Left ventricle myocardium superior (tissue), 1 donor: ENCODE results near the gene PDGFRB. TPM values are rescaled to one million over a fixed set of nuclear protein-coding genes. Genes with fewer than 3 reads are reported as not detected.
A peak's percentile ranks its signal among the peaks of the same experiment; 100 is the strongest.

Source experiments
- ATAC-seq: fragments of 200-7000 bp; cut with Tn5 transposase; one replicate; pipeline ENCODE4 v1.9.1; 2020; ENCODE audit warnings: mild to moderate bottlenecking, moderate library complexity
- DNase-seq: peaks from one replicate; pipeline ENCODE4 v3.0.0-alpha.2; 2020
- intact Hi-C: fragments of 100-400 bp; cut with micrococcal nuclease; formaldehyde crosslinking; loops from one replicate; pipeline ENCODE4 v1.11.0; 2022
- total RNA-seq: library from RNA; stranded (reverse); fragmentation: NEBNext Ultra II Directional; extraction: Animal tissue kit (Norgen Biotek cat#: 25700); gene quantifications from one replicate; pipeline ENCODE4 v1.2.1, GENCODE V29; 2021
- donor health status: DM: no; HTN: yes; CAD: no; lungs with severe emphysema.

PDGFRB gene
- total RNA-seq, 1 donor from 2014 or later: 47.8 TPM

DNA sequence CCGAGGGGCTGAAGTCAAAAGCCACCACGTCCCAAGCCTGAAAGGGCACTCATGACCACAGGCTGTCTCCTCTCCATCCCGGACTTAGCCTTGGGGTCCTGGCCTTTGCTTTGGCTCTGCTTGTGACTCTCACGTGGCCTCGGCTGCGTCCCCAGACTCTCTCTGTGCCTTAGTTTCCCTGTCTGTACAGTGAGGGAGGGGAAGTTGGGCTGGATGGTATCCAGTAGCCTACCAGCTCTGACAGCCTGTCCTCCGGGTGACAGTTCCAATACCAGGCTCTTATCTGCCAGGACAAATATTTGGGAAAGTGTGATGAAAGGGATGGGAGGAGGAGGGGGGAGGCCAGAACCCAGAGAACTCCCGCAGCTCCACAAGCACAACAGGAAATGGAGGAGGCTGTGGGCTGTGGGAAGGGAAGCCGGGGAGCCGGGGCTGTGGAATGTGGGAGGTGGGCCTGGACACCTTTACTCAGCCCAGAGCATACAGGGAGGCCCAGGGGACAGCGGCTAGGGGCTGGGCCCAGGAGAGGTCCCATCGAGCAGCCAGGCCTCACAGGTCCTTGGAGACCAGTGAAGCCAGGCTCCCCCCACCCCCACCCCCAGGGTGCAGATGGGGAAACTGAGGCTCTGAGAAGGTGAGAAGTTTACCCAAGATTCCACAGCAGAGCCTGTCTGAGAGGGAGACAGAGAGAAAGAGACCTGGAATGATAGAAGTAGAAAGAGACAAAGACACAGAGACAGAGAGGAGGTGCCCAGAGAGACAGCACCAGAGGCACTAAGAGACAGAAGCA, 18.3 kb downstream of the PDGFRB start:
- intact Hi-C loops: no loop called here
- DNase-seq (no peak), ATAC-seq (peak; percentile 18)

DNA sequence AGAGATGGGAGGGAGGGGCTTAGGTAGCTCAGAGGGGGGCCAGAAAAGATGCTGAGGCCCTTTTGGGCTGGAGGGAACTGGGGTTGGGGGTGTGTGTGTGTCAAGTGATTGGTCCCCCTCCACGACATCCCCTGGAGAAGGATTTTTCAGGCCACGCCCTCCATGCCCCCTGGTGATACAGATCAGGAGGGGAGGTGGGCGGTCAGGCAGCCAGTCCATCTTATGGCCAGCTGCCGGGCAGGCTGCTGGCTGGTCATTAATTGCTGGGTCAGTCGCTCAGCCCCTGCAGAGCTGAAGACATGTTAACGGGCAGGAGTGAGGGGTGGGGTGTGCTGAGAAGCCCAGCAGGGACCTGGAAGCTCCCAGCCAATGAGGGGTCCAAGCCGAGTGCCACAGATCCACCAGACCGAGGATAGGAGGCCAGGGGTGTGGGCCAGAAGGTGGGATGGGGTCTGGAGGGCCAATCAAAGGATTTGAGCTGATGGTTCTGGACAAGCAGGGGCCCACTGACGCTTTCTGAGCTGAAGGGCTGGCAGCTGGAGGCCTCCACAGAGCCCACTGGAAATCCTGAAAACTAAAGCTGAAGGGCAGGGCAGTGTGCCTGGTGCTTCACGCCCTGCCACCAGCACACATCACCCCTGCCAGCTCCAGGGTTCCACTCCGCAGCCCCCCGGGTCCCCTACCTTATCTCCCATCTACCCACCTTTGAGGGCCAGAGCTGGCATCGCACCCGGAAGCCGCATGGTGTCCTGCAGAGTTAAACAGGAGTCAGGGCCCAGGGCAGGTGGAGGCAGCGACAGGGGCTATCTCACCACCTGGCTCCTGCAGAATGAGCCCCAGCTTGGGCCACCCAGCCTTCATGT, 19.1 kb downstream of the PDGFRB start:
- intact Hi-C loops: no loop called here
- ATAC-seq (no peak), DNase-seq (no peak)

DNA sequence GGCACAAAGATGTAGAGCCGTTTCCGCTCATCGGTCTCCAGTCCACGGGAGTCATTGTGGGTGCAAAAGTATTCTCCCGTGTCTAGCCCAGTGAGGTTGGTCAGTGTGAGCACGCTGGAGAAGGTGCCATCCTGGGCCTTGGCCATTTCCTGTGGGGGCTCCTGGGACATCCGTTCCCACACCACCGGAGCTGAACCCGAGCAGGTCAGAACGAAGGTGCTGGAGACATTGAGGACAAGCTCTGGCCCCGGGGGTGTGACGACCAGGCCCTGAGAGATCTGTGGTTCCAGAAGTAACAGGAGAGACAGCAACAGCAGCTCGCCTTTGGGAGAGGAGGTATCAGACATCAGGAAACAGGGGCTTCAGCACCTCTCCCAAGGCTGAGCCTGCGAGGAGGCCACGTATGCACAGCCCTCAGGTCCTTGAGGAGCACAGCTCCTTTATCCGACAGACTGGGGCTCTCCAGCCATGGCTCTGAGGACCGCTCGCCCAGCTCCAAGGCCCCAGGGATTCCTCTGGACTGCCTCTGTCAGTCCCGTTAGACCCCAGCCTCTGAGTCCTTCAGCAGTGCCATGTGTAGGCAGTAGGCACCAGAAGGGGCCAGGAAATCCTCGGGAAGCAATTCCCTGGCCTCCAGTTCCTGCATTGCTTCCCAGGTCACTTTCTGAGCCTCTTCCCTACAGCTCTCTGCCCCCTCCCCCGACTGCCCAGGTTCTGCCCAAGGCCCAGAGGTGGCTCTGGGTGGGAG, 19.9 kb downstream of the PDGFRB start:
- ATAC-seq (no peak), DNase-seq (no peak)
- intact Hi-C loops: no loop called here

DNA sequence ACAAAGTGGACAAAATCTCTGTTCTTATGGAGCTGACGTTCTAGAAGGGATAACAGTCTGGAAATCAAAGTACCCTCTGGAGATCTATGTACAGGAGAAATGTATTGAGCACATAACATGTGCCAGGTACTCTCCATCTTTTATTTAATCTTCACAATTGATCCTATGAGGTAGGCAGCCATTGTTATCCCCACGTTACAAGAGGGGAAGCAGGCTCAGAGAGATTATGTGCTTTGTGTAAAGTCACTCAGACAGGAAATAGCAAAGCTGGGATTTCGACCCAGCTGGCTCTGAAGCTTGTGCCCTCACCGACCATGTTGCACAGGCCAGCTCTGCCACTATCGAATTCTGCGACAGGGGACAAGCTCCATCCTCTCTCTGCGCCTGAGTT, 21.5 kb downstream of the PDGFRB start:
- DNase-seq (no peak), ATAC-seq (no peak)
- intact Hi-C loops: no loop called here

DNA sequence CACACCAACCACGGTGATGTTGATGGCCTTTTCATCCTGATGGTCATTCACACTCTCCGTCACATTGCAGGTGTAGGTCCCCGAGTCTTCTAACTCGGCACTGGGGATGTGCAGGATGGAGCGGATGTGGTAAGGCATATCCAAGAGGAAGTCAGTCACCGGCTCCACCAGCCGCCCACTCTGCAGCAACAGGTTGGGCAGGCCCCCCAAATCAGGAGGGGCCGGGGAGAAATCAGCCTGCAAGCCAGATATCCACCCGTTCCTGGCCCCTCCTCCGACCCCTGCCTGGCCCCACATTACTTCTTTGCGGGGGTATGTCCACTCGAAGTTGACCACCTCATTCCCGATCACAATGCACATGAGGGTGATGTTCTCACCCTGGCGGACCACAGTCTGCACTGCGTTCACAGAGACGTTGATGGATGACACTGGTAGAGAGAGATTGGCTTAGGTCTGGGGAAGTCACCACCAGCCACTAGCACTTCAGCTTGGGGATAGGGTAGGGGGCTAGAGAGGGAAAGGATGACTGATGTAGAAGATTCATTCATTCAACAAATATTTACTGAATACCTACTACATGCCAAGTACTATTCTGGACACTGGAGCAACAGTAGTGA, 22.0 kb downstream of the PDGFRB start:
- DNase-seq (peak; percentile 22), ATAC-seq (no peak)
- intact Hi-C loops: no loop called here

DNA sequence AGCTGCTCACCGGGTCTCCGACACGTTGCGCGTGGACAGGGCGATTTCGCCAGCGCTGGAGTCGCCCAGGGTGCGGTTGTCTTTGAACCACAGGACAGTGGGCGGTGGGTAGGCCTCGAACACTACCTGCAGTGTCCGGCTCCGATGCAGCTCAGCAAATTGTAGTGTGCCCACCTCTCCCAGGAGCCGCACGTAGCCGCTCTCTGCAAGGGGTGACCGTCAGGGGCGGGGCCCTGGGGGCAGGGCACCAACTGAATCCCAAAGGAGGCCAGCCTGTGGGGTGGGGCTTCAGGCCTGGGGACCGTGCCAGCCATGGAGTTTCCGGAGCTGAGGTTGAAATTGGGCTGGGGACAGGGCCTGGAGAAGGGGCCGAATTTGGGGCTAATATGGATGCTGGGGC, 22.9 kb downstream of the PDGFRB start:
- no peak for ATAC-seq
- intact Hi-C loops: no loop called here
- peak; percentile 39 for DNase-seq

DNA sequence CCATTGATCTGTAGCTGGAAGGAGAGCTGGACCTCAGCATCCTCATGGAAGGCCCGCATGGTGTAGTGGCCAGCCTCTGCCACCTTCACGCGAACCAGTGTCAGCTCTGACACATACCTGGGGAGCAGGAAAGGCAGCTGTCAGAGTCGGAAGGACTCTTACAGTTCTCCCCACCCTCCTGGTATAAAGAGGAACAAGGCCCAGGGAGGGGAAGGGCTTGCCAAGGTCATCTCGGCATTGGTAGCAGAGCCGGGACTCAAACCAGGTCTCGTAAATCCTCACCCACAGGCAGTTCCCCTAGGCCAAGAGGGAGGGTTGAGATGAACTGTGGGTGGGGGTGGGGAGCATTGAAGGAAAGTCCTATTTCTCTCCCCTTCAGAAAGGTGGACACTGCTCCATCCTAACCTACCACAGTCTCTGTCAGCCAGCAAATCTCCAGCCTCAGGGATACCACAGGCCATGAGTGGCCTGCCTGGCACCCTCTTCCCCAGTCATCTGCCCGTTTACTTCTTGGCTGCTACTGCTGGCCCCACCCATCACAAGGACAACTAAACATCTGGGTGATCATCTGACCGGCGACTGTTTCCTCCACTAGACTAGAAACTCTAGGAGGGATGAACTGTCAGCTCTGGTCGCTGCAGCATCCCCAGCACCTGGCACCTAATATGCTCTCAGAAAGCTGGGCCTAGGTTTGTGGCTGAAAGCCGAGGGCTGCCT, 23.5 kb downstream of the PDGFRB start:
- intact Hi-C loops: no loop called here
- no peak for ATAC-seq
- DNase-seq: peak; percentile 31

DNA sequence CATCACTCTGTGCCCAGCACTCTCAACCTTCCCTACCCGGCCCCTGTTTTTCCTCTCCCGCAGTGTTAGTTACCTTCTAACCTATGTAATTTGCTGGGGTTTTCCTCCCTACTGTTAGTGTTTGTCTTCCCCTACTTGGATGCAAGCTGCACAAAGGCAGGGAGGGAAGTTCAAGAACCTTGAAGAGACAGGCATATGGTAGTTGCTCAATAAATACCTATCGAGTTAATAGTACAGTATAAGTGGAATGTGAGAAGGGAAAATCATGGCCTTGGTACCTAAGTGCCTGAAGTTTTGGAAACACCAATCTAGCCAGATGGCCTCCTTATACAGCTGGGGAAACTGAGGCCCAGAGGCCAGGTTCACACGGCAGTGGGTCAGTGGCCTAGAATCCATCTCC, 24.2 kb downstream of the PDGFRB start:
- ATAC-seq (no peak), DNase-seq (no peak)
- intact Hi-C loops: no loop called here

DNA sequence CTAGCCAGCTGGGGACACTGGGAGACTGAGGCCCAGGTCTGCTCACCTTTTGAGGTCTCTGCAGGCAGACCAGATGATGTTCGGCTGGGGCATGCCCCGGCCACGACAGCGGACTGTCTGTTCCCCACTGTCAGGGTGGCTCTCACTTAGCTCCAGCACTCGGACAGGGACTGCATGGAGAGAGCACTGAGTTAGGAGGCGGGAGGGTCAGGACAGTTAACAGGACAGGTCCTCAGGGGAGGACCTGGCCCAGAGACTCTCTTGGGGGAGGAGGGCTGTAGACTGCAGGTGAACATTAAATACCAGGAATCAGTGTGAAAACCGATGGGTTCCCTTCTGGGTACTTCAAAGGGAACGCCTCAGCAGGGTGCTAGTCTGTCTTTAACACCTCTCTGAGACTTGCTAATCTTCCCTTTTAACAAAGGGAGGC, 25.1 kb downstream of the PDGFRB start:
- intact Hi-C loops: no loop called here
- ATAC-seq (no peak), DNase-seq (peak; percentile 23)

DNA sequence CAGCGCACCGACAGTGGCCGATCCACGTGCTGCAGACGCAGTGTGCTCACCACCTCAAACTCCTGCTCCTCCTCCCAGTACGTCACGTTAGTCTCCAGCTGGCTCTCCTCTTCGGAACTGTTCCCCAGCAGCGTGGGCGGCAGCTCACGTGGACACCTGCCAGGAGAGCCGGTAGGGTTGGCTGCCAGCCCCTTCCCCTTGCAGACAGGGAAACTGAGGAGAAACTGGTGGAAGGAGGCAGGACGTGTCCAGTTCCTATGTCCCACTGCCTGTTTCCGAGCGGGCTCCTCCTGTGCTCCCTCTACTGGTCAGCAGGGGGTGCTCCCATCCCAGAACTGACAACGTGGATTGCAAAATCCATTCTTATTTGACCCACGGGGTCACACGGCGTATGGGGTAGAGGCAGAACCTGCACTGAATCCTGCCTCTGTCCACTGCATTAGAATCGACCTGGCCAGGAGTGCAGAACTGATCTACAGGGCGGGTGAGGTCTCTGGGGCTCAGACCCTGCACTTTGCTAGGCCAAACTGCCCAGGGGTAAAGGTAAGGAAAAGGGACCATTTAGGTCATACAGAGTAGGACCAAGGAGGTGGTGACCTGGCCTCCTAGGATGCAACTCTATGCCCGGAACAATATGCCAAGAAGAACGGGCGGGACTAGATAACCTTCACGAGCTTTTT, 25.7 kb downstream of the PDGFRB start:
- ATAC-seq: peak; percentile 83
- peak; percentile 80 for DNase-seq
- intact Hi-C loops: no loop called here

DNA sequence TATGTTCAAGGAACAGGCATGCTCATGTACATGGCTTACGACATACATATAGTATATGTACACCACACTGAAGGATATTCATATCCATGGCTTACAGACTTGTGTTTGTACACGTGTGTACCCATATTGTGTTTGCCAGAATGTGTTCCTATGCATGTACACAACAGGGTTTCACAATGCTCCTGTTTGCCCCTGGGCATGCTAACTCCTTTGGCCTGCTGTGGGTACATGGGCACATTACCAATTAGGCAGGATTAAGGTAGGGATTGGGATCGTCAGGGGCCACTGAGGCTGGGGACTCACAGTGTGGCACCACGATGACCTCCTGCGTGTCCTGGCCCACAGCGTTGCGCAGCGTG, 26.2 kb downstream of the PDGFRB start:
- DNase-seq (no peak), ATAC-seq (no peak)
- intact Hi-C loops: no loop called here

DNA sequence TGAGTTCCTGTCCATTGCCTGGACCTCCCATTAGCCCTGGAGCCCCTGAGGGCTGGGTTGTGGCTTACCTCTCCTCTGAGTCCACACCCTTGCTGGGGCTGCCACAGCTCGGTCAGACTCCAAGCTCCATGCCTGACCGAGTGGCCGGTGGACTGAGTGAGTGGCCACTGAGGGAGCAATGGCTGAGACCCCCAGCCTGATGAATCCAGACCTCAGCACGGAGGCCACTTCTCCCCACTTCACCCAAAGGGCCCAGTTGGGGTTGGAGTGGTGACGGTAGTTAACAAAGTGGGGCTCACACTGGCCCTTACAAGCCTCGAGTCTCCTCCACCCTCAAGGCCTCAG, 28.8 kb downstream of the PDGFRB start:
- intact Hi-C loops: no loop called here
- DNase-seq: no peak
- ATAC-seq: no peak

DNA sequence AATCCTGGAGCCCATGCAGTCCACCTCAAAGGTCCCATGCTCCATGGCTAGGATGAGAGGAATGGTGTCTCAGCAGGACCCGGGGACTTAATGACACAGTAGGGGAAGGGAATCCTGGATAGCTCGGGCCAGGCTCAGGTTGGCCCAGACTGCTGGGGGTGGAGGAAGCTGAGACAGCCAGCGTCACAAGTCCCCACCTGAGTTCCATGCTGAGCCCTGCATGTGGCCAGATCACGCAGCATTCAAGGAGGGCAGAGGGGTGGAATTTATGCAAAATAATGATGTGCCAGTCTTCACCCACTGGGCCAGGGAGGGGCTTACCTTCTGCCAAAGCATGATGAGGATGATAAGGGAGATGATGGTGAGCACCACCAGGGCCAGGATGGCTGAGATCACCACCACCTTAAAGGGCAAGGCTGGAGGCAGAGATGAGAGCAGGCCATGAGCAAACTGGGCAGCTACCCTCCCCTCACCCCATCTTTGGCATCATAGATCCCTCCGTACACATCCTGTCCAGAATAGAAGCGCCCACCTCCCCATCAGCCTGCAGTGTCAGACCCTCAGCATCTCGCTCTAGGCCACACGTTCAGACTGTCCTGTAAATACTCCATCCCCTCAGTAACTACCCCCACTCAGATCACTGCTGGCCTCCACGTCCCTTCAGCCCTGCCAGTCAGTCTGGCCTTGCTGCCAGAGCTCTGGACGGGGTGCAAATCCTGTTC, 29.3 kb downstream of the PDGFRB start:
- DNase-seq (no peak), ATAC-seq (no peak)
- intact Hi-C loops: no loop called here

DNA sequence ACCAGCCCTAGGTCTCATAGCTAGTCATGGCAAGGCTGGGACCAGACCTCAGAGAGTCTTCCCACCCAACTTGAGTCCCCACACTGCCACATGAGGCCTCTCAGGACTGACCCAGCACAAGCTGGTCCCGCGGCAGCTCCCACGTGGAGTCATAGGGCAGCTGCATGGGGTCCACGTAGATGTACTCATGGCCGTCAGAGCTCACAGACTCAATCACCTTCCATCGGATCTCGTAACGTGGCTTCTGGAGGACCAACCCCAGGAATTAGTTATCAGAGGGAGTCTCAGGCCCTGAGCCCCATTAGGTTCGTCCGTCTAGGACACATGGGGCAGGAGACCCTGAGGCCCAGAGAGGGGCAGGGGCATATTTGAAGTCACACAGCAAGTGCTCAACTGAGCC, 30.3 kb downstream of the PDGFRB start:
- DNase-seq: no peak
- intact Hi-C loops: no loop called here
- no peak for ATAC-seq

DNA sequence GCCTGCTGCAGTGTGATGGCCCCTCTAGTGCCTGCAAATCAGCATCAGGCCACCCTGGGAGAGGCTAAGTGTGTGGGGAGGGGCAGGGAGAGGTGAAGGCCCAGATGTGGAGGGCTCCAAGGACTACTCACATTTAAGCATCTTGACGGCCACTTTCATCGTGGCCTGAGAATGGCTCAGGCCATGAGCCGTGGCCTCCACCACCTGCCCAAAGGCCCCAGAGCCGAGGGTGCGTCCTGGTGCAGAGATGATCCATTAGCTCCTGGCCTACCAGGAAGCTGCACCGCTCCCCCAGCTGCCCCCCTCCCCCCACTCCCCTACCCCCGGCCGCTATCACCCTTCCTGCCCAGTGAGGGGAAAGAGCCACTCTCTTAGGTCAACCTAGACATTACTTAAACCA, 31.0 kb downstream of the PDGFRB start:
- intact Hi-C loops: no loop called here
- ATAC-seq (no peak), DNase-seq (no peak)

DNA sequence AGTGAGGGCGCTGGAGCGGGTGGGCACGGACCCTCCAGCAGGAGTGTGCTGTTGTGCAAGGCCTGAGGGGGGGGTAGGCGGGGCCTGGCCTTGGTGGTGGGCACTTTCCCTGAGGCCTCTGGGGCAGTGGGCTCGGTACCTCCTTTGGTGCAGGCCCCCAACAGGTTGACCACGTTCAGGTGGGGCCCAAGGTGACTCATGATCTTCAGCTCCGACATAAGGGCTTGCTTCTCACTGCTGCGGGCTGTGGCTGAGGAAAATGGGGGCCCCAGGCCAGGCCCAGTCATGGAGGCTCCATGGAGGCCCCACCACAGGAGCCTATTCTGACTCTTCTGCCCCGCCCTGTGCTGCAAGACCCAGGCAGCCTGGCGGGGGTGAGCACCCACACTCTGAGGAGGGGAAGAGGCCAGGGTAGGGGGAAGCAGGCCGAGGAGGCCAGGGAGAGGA, 31.5 kb downstream of the PDGFRB start:
- intact Hi-C loops: no loop called here
- no peak for ATAC-seq

DNA sequence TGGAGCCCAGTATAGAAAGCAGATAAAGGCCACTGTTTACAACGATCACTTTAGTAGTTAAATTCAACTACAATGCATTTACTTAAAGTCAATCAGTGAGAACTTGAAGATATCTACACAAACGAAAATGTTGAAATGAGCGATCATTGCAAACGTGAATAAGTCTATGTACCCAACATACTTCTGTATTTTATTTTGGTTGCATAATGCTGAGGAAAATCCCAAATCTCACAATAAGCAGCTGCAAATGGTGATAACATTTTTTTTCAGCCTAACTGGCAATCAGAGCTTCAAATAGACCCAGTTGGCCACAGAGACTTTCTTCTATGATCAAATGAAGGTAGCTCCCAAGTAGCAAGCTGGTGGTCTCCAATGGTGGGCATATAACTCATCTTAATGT, 32.1 kb downstream of the PDGFRB start:
- DNase-seq: no peak
- no peak for ATAC-seq
- intact Hi-C loops: no loop called here

More for the DNA sequence above, 31.5 kb downstream of the PDGFRB start:
- peak; percentile 28 for DNase-seq
